Gastroesophageal sphincter (tissue), 3 donors: ENCODE measurements around the gene NUP98.

Experiments used
- EP300 ChIP-seq: sonication (generic); formaldehyde crosslinking; IDR thresholded peaks from one replicate; pipeline ENCODE4 v1.6.1; 2017; ENCODE audit warnings: antibody characterized with exemption, mild to moderate bottlenecking
- POLR2AphosphoS5 ChIP-seq: sonication (generic); formaldehyde crosslinking; IDR thresholded peaks from one replicate; pipeline ENCODE4 v1.6.1; 2017; ENCODE audit warnings: antibody characterized with exemption
- TF ChIP-seq, protein P1 (sequence below), 4 experiments: fragments of 200-600 bp in 2 of 4; fragments of 450-650 bp in 2 of 4; sonication (generic) in 1 of 4; IDR thresholded peaks; one replicate each; pipeline ENCODE4 v1.5.1; 2017 to 2019; ENCODE audit warnings: antibody characterized with exemption in 4 of 4, mild to moderate bottlenecking in 2 of 4, moderate library complexity in 2 of 4

DNA sequence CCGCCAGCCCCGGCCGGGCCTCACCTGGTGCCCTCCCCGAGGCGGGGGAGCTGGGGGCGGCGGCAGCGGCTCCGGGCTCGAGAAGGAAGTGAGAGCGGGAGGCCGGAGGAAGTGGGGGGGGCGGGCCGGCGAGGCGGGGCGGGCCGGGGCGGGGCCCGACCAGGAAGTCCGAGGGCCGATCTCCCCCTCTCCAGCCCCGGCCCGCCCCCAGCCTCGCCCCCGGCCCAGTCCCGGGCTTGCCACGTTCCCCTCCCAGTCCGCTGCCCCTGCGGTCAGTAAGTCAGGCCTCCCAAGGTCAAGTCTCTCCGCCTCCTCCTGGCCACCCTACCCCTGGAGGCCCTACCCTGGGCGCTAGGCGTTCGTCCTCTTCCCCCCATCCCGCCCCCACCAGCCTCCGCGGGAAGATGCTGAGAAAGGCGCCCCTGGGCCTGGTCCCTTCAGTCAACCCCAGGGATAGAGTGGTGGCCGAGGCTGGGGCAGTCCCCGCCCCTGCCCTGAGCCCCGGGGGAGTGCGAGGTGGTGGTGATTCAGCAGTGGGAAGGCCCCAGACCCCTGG, 43.6 kb upstream of the NUP98 start, which contains the start of gene RHOG:
- TF ChIP-seq POLR2AphosphoS5 (peak; percentile 21), EP300 (no peak)
- TF ChIP-seq, protein P1, sequence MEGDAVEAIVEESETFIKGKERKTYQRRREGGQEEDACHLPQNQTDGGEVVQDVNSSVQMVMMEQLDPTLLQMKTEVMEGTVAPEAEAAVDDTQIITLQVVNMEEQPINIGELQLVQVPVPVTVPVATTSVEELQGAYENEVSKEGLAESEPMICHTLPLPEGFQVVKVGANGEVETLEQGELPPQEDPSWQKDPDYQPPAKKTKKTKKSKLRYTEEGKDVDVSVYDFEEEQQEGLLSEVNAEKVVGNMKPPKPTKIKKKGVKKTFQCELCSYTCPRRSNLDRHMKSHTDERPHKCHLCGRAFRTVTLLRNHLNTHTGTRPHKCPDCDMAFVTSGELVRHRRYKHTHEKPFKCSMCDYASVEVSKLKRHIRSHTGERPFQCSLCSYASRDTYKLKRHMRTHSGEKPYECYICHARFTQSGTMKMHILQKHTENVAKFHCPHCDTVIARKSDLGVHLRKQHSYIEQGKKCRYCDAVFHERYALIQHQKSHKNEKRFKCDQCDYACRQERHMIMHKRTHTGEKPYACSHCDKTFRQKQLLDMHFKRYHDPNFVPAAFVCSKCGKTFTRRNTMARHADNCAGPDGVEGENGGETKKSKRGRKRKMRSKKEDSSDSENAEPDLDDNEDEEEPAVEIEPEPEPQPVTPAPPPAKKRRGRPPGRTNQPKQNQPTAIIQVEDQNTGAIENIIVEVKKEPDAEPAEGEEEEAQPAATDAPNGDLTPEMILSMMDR (IDR thresholded peaks at IDR 0.05), result no peak
